Vagina (tissue), 2 donors: Measurements from ENCODE around the gene RNF6. TPM values are rescaled to one million over a fixed set of nuclear protein-coding genes. Genes with fewer than 3 reads are reported as not detected.

Source experiments
- DNase-seq, 2 donors: peaks; one replicate each; pipeline ENCODE4 v3.0.0-alpha.2; 2017; ENCODE audit errors: extremely low spot score in 2 of 2
- H3K27ac ChIP-seq: fragments of 200-600 bp; sonication (generic); one replicate; pipeline ENCODE4 v1.5.1; 2019
- H3K27me3 ChIP-seq: fragments of 200-600 bp; sonication (generic); one replicate; pipeline ENCODE4 v1.5.1; 2019
- H3K36me3 ChIP-seq, 2 donors: fragments of 200-600 bp; sonication (generic); one replicate each; pipeline ENCODE4 v1.5.1; 2017 to 2019
- H3K4me1 ChIP-seq: fragments of 200-600 bp; sonication (generic); one replicate; pipeline ENCODE4 v1.5.1; 2019
- H3K4me3 ChIP-seq, 2 donors: fragments of 200-600 bp; sonication (generic); 1 replicate in 1 of 2; 2 replicates in 1 of 2; pipeline ENCODE4 v1.5.1; 2016 to 2019
- H3K9me3 ChIP-seq: fragments of 200-600 bp; sonication (generic); one replicate; pipeline ENCODE4 v1.5.1; 2019
- POLR2A ChIP-seq, 2 donors: fragments of 450-650 bp; IDR thresholded peaks; one replicate each; pipeline ENCODE4 v1.6.1; 2017; ENCODE audit warnings: antibody characterized with exemption in 2 of 2, mild to moderate bottlenecking in 2 of 2, moderate library complexity in 2 of 2
- POLR2AphosphoS5 ChIP-seq, 2 donors: sonication (generic); formaldehyde crosslinking; IDR thresholded peaks; one replicate each; pipeline ENCODE4 v1.9.0; 2017; ENCODE audit warnings: antibody characterized with exemption in 2 of 2, mild to moderate bottlenecking in 2 of 2, low read depth in 1 of 2; ENCODE audit not compliant: insufficient read depth in 1 of 2
- intact Hi-C: fragments of 100-400 bp; cut with DNase I; formaldehyde crosslinking; loops from one replicate; pipeline ENCODE4 v1.15.1; 2023
- total RNA-seq: library from RNA; depleted of rRNA; stranded (reverse); fragments of >200 nt; gene quantifications from one replicate; pipeline ENCODE4 v1.2.3, GENCODE V29; 2016
- TF ChIP-seq, protein P1 (sequence below), 3 experiments: fragments of 450-650 bp in 2 of 3; fragments of 200-600 bp in 1 of 3; sonication (generic) in 1 of 3; IDR thresholded peaks; one replicate each; pipeline ENCODE4 v1.5.1; 2017 to 2019; ENCODE audit warnings: antibody characterized with exemption in 3 of 3, mild to moderate bottlenecking in 2 of 3, moderate library complexity in 2 of 3

Gene RNF6
- total RNA-seq, 1 donor from 2014 or later = 22.1 TPM

DNA sequence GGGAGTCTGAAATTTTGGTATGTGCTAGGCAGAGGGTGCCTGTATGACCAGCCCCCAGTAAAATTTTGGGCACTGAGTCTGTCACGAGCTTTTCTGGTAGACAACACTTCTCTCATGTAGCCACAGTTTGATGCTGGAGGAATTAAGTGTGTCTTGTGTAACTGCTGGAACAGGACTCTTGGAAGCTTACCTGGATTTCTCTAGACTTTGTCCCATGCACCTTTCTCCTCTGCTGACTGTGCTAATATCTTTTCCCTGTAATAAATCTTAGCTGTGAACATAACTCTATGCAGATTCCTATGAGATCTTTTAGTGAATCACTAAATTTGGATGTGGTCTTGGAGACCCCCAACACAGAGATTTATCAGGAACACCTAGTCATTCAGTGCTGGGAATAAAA lies 13.8 kb downstream of the RNF6 start:
- H3K4me1 ChIP-seq = no peaks in the 10 kb centered on the region
- H3K27ac ChIP-seq = no peak overlapping the region
- no peak for DNase-seq
- no peaks in the 10 kb centered on the region for H3K27me3 ChIP-seq
- no peaks in the 10 kb centered on the region for H3K9me3 ChIP-seq
- H3K36me3 ChIP-seq = peaks cover 0 to 26% of the 10 kb centered on the region in 2 donors
- no peak overlapping the region for H3K4me3 ChIP-seq
- TF ChIP-seq POLR2A (IDR thresholded peaks at IDR 0.05) = no peak
- intact Hi-C loops = no loop called here

GRCh38 chr13:26202365-26202972 lies 19.6 kb downstream of the RNF6 start:
- no peak for DNase-seq
- intact Hi-C loops = no loop called here
- TF ChIP-seq, protein P1, sequence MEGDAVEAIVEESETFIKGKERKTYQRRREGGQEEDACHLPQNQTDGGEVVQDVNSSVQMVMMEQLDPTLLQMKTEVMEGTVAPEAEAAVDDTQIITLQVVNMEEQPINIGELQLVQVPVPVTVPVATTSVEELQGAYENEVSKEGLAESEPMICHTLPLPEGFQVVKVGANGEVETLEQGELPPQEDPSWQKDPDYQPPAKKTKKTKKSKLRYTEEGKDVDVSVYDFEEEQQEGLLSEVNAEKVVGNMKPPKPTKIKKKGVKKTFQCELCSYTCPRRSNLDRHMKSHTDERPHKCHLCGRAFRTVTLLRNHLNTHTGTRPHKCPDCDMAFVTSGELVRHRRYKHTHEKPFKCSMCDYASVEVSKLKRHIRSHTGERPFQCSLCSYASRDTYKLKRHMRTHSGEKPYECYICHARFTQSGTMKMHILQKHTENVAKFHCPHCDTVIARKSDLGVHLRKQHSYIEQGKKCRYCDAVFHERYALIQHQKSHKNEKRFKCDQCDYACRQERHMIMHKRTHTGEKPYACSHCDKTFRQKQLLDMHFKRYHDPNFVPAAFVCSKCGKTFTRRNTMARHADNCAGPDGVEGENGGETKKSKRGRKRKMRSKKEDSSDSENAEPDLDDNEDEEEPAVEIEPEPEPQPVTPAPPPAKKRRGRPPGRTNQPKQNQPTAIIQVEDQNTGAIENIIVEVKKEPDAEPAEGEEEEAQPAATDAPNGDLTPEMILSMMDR (IDR thresholded peaks at IDR 0.05) = no peak
- no peak for TF ChIP-seq POLR2AphosphoS5 (IDR thresholded peaks at IDR 0.05; ENCODE audit: insufficient read depth in 1 of 2, low read depth in 1 of 2)
- TF ChIP-seq POLR2A (IDR thresholded peaks at IDR 0.05) = no peak
- Histone ChIP-seq H3K36me3 (no peaks in the 10 kb centered on the region), H3K27me3 (no peaks in the 10 kb centered on the region), H3K4me3 (no peak overlapping the region), H3K9me3 (no peaks in the 10 kb centered on the region), H3K27ac (no peak overlapping the region), H3K4me1 (no peaks in the 10 kb centered on the region)

- Histone ChIP-seq H3K9me3 (no peaks in the 10 kb centered on the region), H3K27me3 (no peaks in the 10 kb centered on the region), H3K4me1 (no peaks in the 10 kb centered on the region), H3K36me3 (no peaks in the 10 kb centered on the region), H3K27ac (no peak overlapping the region), H3K4me3 (no peak overlapping the region)
- DNase-seq = no peak
- no peak for TF ChIP-seq POLR2AphosphoS5 (IDR thresholded peaks at IDR 0.05; ENCODE audit: insufficient read depth in 1 of 2, low read depth in 1 of 2)
- TF ChIP-seq, protein P1 (IDR thresholded peaks at IDR 0.05) = no peak
- TF ChIP-seq POLR2A (IDR thresholded peaks at IDR 0.05) = no peak
- intact Hi-C loops = no loop called here
Measured at GRCh38 chr13:26200811-26201210, 21.3 kb downstream of the RNF6 start.

DNA sequence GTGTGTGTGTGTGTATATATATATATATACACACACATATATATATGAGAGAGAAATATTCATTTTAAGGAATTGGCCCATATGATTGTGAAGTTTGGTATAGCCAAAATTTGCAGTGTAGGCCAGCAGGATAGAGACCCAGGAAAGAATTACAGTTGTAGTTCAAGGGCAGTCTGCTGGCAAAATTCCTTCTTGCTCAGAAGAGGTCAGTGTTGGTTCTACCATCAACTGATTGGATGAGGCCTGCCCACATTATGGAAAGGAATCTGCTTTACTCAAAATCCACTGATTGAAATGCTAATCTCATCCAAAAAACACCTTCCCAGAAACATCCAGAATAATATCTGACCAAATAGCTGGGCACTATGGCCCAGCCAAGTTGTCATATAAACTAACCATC lies 24.0 kb downstream of the RNF6 start:
- no peak overlapping the region for H3K27ac ChIP-seq
- TF ChIP-seq POLR2AphosphoS5 (IDR thresholded peaks at IDR 0.05; ENCODE audit: insufficient read depth in 1 of 2, low read depth in 1 of 2) (no peak), POLR2A (IDR thresholded peaks at IDR 0.05) (no peak)
- TF ChIP-seq, protein P1 (IDR thresholded peaks at IDR 0.05) = no peak
- intact Hi-C loops = no loop called here
- H3K36me3 ChIP-seq = no peaks in the 10 kb centered on the region
- DNase-seq = no peak
- H3K9me3 ChIP-seq = no peaks in the 10 kb centered on the region
- H3K4me1 ChIP-seq = no peaks in the 10 kb centered on the region
- H3K27me3 ChIP-seq = no peaks in the 10 kb centered on the region
- H3K4me3 ChIP-seq = no peak overlapping the region

GRCh38 chr13:26197298-26197697 lies 24.8 kb downstream of the RNF6 start:
- H3K4me3 ChIP-seq = no peak overlapping the region
- H3K9me3 ChIP-seq = no peaks in the 10 kb centered on the region
- no peaks in the 10 kb centered on the region for H3K36me3 ChIP-seq
- no peaks in the 10 kb centered on the region for H3K27me3 ChIP-seq
- H3K4me1 ChIP-seq = no peaks in the 10 kb centered on the region
- TF ChIP-seq, protein P1 (IDR thresholded peaks at IDR 0.05) = no peak
- TF ChIP-seq POLR2AphosphoS5 (IDR thresholded peaks at IDR 0.05; ENCODE audit: insufficient read depth in 1 of 2, low read depth in 1 of 2) = no peak
- TF ChIP-seq POLR2A (IDR thresholded peaks at IDR 0.05) = no peak
- intact Hi-C loops = no loop called here
- no peak overlapping the region for H3K27ac ChIP-seq
- no peak for DNase-seq
